K562 (cell line): ENCODE data around the gene BBC3. TPM values are rescaled to one million over a fixed set of nuclear protein-coding genes. Genes with fewer than 3 reads are reported as not detected.

Experiments used
- EP300 ChIP-seq: IDR thresholded peaks from 2 replicates; pipeline ENCODE4 v1.6.1; 2012; ENCODE audit warnings: low read length, improper control_type of control experiment
- ETV6 ChIP-seq, 3 experiments: fragments of 150-350 bp in 1 of 3; sonication (generic) in 1 of 3; formaldehyde crosslinking in 1 of 3; IDR thresholded peaks; 2 replicates each; pipeline versions ENCODE4 v1.6.1 to v1.8.0; 2014 to 2022; ENCODE audit warnings: borderline replicate concordance in 2 of 3, low read depth in 2 of 3, antibody characterized with exemption in 1 of 3, low read length in 1 of 3, mild to moderate bottlenecking in 1 of 3, missing genetic modification reagents in 1 of 3
- IRF9 ChIP-seq: fragments of 450-650 bp; IDR thresholded peaks from 2 replicates; pipeline ENCODE4 v1.6.1; 2016; ENCODE audit warnings: missing biosample characterization, missing genetic modification characterization
- KLF1 ChIP-seq: fragments of 450-650 bp; IDR thresholded peaks from 2 replicates; pipeline ENCODE4 v1.6.1; 2016; ENCODE audit warnings: missing genetic modification characterization, missing compliant biosample characterization
- MBD1 ChIP-seq: fragments of 250-450 bp; sonication (Bioruptor Pico); IDR thresholded peaks from 2 replicates; pipeline ENCODE4 v1.8.0; 2022; ENCODE audit warnings: inconsistent platforms
- SUPT5H ChIP-seq: fragments of 450-650 bp; IDR thresholded peaks from 2 replicates; pipeline ENCODE4 v1.6.1; 2016
- YY1 ChIP-seq, 3 experiments: IDR thresholded peaks; 2 replicates each; pipeline ENCODE4 v1.6.1; 2011; ENCODE audit warnings: low read length in 2 of 3, mild to moderate bottlenecking in 2 of 3, moderate library complexity in 2 of 3, borderline replicate concordance in 1 of 3, control low read depth in 1 of 3, low read depth in 1 of 3; ENCODE audit not compliant: insufficient read depth in 3 of 3, insufficient replicate concordance in 2 of 3, control insufficient read depth in 1 of 3, insufficient read length in 1 of 3; ENCODE audit errors: extremely low read depth in 1 of 3
- ZBTB11 ChIP-seq, 3 experiments: fragments of 200-800 bp in 1 of 3; fragments of 250-450 bp in 1 of 3; fragments of 450-650 bp in 1 of 3; sonication (Bioruptor Pico) in 1 of 3; sonication (Bioruptor generic) in 1 of 3; formaldehyde crosslinking in 1 of 3; IDR thresholded peaks; 2 replicates each; pipeline versions ENCODE4 v1.6.1 to v1.8.0; 2016 to 2022; ENCODE audit warnings: mild to moderate bottlenecking in 2 of 3, missing genetic modification characterization in 2 of 3, missing compliant biosample characterization in 1 of 3, moderate library complexity in 1 of 3
- ZBTB17 ChIP-seq: fragments of 450-650 bp; formaldehyde crosslinking; IDR thresholded peaks from 2 replicates; pipeline ENCODE4 v1.4.0; 2020; ENCODE audit warnings: mild to moderate bottlenecking
- ZFP30 ChIP-seq: fragments of 250-450 bp; sonication (Bioruptor Pico); IDR thresholded peaks from 2 replicates; pipeline ENCODE4 v1.8.0; 2022; ENCODE audit warnings: moderate library complexity, mild to moderate bottlenecking, inconsistent platforms, borderline replicate concordance
- ZHX1 ChIP-seq: fragments of 150-350 bp; conservative IDR thresholded peaks from 2 replicates; pipeline ENCODE4 v1.6.1; 2014; ENCODE audit warnings: low read length
- ZNF639 ChIP-seq, 2 experiments: fragments of 200-800 bp in 1 of 2; sonication (Bioruptor generic) in 1 of 2; sonication (generic) in 1 of 2; formaldehyde crosslinking in 1 of 2; IDR thresholded peaks in 1 of 2; conservative IDR thresholded peaks in 1 of 2; 2 replicates each; pipeline versions ENCODE4 v1.5.0 to v1.6.1; 2016 to 2020; ENCODE audit warnings: missing compliant biosample characterization in 1 of 2, missing genetic modification characterization in 1 of 2, missing genetic modification reagents in 1 of 2
- polyA plus RNA-seq, 8 experiments: library from polyadenylated mRNA; depleted of rRNA in 4 of 8; stranded (reverse) in 5 of 8; unstranded in 3 of 8; fragments of >200 nt; fragmentation: Nextera tagmentation in 2 of 8; fragmentation: Illumina TruSeq in 1 of 8; extraction: Ambion mirVana in 2 of 8; extraction: Trizol in 1 of 8; gene quantifications; 2 replicates each; pipeline versions ENCODE4 v1.2.1 to v1.2.3, GENCODE V29; 2011 to 2014; ENCODE audit warnings: inconsistent platforms in 1 of 8, missing spikeins in 1 of 8
- total RNA-seq, 7 experiments: library from RNA; depleted of rRNA in 6 of 7; stranded (reverse); fragments of >200 nt in 6 of 7; fragmentation: Illumina TruSeq in 2 of 7; extraction: Trizol in 2 of 7; gene quantifications; 2 replicates each; pipeline versions ENCODE4 v1.2.1 to v1.2.3, GENCODE V29; 2011 to 2021; ENCODE audit warnings: low replicate concordance in 1 of 7

BBC3 gene
- total and polyA plus RNA-seq, 9 of the 15 experiments (the other 6 are each of a cell fraction or from before 2014, with no cell fraction given), result 0.15 to 30.7 (median 4.8) TPM

GRCh38 chr19:47240996-47241918 is 10.3 kb upstream of the BBC3 start (continued):
- TF ChIP-seq MBD1 (CRISPR knock-in tag) (no peak), ZBTB11 (CRISPR knock-in tag; IDR thresholded peaks at IDR 0.05) (0 out of 6 replicates have a peak, but pooled peaks of 1 of the 3 experiments have one; percentile 45), ETV6 (IDR thresholded peaks at IDR 0.05; ENCODE audit: borderline replicate concordance in 1 of 2, low read depth in 2 of 2, low read length in 1 of 2) (no peak), ETV6 (CRISPR knock-in tag; IDR thresholded peaks at IDR 0.05; ENCODE audit: borderline replicate concordance) (peak; percentile 63; the same call in 1 of the 2 replicates), EP300 (no peak), ZBTB17 (CRISPR knock-in tag) (no peak), ZNF639 (CRISPR knock-in tag; conservative IDR thresholded peaks at IDR 0.05 in 1 of 2, IDR thresholded peaks at IDR 0.05 in 1 of 2) (0 out of 4 replicates have a peak, but pooled peaks of 1 of the 2 experiments have one; percentile 27), ZFP30 (CRISPR knock-in tag) (no peak), YY1 (IDR thresholded peaks at IDR 0.05; ENCODE audit: borderline replicate concordance in 1 of 3, control insufficient read depth in 1 of 3, extremely low read depth in 1 of 3, insufficient read depth in 3 of 3, insufficient read length in 1 of 3, insufficient replicate concordance in 2 of 3, low read depth in 1 of 3, low read length in 2 of 3) (peak in 2 of 3 experiments; percentile 89 to 93), SUPT5H (no peak), IRF9 (tag) (peak; percentile 25; the same call in 1 of the 2 replicates), ZHX1 (no peak), KLF1 (tag) (no peak)
